ENCODE results near the gene CAT. TPM values are rescaled to one million over a fixed set of nuclear protein-coding genes. Genes with fewer than 3 reads are reported as not detected.
A peak's percentile ranks its signal among the peaks of the same experiment; 100 is the strongest.

CAT gene
- total RNA-seq, 8 experiments from 2014 or later = 12.2 to 59.6 (median 29.7) TPM

GRCh38 chr11:34495239-34495723 lies 56.5 kb downstream of the CAT start:
- Histone ChIP-seq H3K27ac (no peak overlapping the region), H3K4me1 (replicated peaks in 1 of 2) (no peaks in the 10 kb centered on the region), H3K4me3 (no peak overlapping the region)
- no peak for ATAC-seq (replicated peaks in 6 of 8)
- in situ Hi-C loops (cut with MboI; ENCODE audit: low pct_unique_long_range_greater_than_20kb in 2 of 9, low sequenced_read_pairs in 9 of 9, unreplicated experiment in 9 of 9) = loop anchor here in 3 of 9 experiments (10.0 to 25.0 kb wide), 3 partner anchors 130 to 333 kb away; partner anchors contain the start of gene ABTB2 (in 2 of the 3)
- WGBS, 10 experiments = 80 to 94% (median 87%) methylated on average over 5 to 10 of the region's 12 CpGs; no CpG with 5 or more reads in 3 of the 10 experiments

DNA sequence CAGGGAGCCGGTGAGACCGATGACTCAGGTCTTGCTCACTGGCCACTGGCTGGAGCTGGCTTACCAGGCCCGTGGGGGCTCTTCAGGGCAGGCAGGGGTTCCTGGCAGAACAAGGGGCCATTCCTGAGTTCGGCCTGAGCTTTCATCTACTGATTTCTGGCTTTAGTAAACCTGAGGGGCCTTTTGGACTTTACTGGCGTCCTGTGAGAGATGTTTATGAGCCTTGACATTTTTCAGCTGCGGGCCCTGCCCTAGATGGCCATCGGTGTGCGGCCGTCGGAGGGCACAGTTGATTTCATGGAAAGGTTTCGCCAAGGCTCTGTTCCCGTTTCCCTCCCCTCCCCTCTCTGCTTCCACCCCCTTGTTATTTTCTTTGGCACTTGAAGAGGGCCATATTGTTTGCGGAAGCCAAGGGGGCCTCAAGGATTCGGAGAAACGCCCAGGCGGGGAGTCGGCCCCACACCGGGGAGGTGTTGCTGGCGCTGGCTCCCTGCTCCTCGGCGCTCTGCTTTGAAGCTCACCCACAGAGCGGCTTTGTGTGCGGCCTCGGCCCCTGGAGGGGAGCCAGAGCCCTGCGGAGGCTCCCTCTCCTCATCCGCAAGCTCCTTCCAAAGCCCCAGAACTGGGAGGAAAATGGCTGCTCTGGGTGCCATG lies 57.1 kb downstream of the CAT start:
- in situ Hi-C loops (cut with MboI; ENCODE audit: low pct_unique_long_range_greater_than_20kb in 2 of 9, low sequenced_read_pairs in 9 of 9, unreplicated experiment in 9 of 9) = loop anchor here in 3 of 9 experiments (10.0 to 25.0 kb wide), 3 partner anchors 131 to 334 kb away; partner anchors contain the start of gene ABTB2 (in 2 of the 3)
- H3K4me1 ChIP-seq (replicated peaks in 1 of 2) = no peaks in the 10 kb centered on the region
- H3K4me3 ChIP-seq = no peak overlapping the region
- WGBS, 10 experiments = 64 to 97% (median 88%) methylated on average over 3 to 10 of the region's 26 CpGs; no CpG with 5 or more reads in 2 of the 10 experiments
- H3K27ac ChIP-seq = no peak overlapping the region
- no peak for ATAC-seq (replicated peaks in 6 of 8)

GRCh38 chr11:34499719-34500500 lies 61.2 kb downstream of the CAT start:
- ATAC-seq (replicated peaks in 6 of 8) = peak in 1 of 8 experiments; percentile 20
- in situ Hi-C loops (cut with MboI; ENCODE audit: low pct_unique_long_range_greater_than_20kb in 2 of 9, low sequenced_read_pairs in 9 of 9, unreplicated experiment in 9 of 9) = loop anchor here in 3 of 9 experiments (10.0 to 25.0 kb wide), 3 partner anchors 135 to 338 kb away; partner anchors contain the start of gene ABTB2 (in 2 of the 3)
- no peaks in the 10 kb centered on the region for H3K4me1 ChIP-seq (replicated peaks in 1 of 2)
- no peak overlapping the region for H3K27ac ChIP-seq
- 16 to 83% (median 57%) methylated on average over 1 to 3 of the region's 3 CpGs; no CpG with 5 or more reads in 1 of the 10 experiments for WGBS, 10 experiments
- no peak overlapping the region for H3K4me3 ChIP-seq

- Histone ChIP-seq H3K4me3 (no peak overlapping the region), H3K4me1 (replicated peaks in 1 of 2) (no peaks in the 10 kb centered on the region), H3K27ac (no peak overlapping the region)
- in situ Hi-C loops (cut with MboI; ENCODE audit: low pct_unique_long_range_greater_than_20kb in 2 of 9, low sequenced_read_pairs in 9 of 9, unreplicated experiment in 9 of 9) = no loop called here
- WGBS, 10 experiments = 0 to 79% (median 45%) methylated on average over 1 to 4 of the region's 4 CpGs; no CpG with 5 or more reads in 2 of the 10 experiments
- ATAC-seq (replicated peaks in 6 of 8) = peak in 3 of 8 experiments; percentile 65 to 92 (median 85)
These were observed 62.8 kb downstream of the CAT start for GRCh38 chr11:34501500-34501899.

DNA sequence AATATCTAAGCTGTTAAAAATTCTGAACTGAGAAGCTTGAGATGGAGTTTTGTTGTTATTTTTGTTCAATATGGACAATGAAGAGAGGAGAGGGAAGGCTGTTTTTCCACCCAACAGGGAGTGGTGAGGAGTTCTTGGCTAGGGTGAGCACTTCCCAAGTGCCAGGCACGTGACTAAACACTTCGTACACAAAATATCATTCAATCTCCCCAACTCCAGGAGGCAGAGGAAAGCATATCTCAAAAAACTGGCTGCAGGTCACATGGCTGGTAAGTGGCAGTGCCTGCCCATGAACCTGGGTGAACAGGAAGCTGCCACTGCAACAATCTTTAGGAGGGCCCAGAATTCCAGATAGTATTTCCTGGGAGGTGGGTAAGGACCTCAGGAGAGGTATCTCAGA lies 63.2 kb downstream of the CAT start:
- Histone ChIP-seq H3K27ac (no peak overlapping the region), H3K4me1 (replicated peaks in 1 of 2) (no peaks in the 10 kb centered on the region), H3K4me3 (no peak overlapping the region)
- ATAC-seq (replicated peaks in 6 of 8) = peak in 3 of 8 experiments; percentile 17 to 65 (median 63)
- in situ Hi-C loops (cut with MboI; ENCODE audit: low pct_unique_long_range_greater_than_20kb in 2 of 9, low sequenced_read_pairs in 9 of 9, unreplicated experiment in 9 of 9) = no loop called here
- 0 to 100% (median 42%) methylated on average over 1 to 2 of the region's 2 CpGs; no CpG with 5 or more reads in 4 of the 10 experiments for whole genome bisulfite sequencing, 10 experiments

DNA sequence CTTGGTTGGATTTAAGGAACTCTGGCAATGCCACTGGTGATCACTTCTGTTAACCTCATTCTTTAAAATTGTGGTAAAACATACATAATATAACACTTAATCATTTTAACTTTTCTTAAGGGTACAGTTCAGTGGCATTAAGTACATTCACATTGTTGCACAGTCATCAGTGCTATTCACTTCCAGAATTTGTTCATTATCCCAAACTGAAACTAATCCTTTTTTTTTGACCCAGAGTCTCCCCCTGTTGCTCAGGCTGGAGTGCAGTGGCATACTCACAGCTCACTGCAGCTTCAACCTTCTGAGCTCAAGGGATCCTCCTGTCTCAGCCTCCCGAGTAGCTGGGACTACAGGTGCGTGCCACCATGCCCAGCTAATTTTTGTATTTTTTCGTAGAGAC lies 64.2 kb downstream of the CAT start:
- 97 to 100% (median 100%) methylated on average over 1 to 3 of the region's 3 CpGs; no CpG with 5 or more reads in 7 of the 10 experiments for WGBS, 10 experiments
- H3K4me1 ChIP-seq (replicated peaks in 1 of 2) = no peaks in the 10 kb centered on the region
- in situ Hi-C loops (cut with MboI; ENCODE audit: low pct_unique_long_range_greater_than_20kb in 2 of 9, low sequenced_read_pairs in 9 of 9, unreplicated experiment in 9 of 9) = no loop called here
- ATAC-seq (replicated peaks in 6 of 8) = no peak
- H3K27ac ChIP-seq = no peak overlapping the region
- H3K4me3 ChIP-seq = no peak overlapping the region

DNA sequence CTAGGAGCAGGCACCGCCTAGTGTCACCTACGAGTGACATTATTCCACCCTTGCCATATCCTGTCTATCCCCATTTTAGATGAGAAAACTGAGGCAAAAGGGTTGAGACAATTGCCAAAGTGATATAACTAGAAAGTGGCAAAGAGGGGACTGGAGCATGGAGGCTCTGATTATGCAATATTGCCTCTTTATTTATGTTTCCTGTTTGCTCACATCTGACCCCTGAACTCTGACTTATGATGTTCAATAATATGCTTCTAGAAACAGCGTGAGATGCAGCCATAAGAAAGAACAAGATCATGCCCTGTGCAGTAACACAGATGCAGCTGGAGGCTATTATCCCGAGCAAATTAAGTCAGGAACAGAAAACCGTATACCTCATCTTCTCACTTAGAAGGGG lies 67.1 kb downstream of the CAT start:
- Histone ChIP-seq H3K27ac (no peak overlapping the region), H3K4me3 (no peak overlapping the region), H3K4me1 (replicated peaks in 1 of 2) (no peaks in the 10 kb centered on the region)
- no peak for ATAC-seq (replicated peaks in 6 of 8)
- in situ Hi-C loops (cut with MboI; ENCODE audit: low pct_unique_long_range_greater_than_20kb in 2 of 9, low sequenced_read_pairs in 9 of 9, unreplicated experiment in 9 of 9) = no loop called here
- 34 to 100% (median 75%) methylated on average over 1 to 5 of the region's 5 CpGs; no CpG with 5 or more reads in 1 of the 10 experiments for WGBS, 10 experiments

- WGBS, 10 experiments = 83 to 100% (median 93%) methylated on average over 1 to 6 of the region's 6 CpGs; no CpG with 5 or more reads in 5 of the 10 experiments
- Histone ChIP-seq H3K4me3 (no peak overlapping the region), H3K27ac (no peak overlapping the region), H3K4me1 (replicated peaks in 1 of 2) (no peaks in the 10 kb centered on the region)
- ATAC-seq (replicated peaks in 6 of 8) = no peak
- in situ Hi-C loops (cut with MboI; ENCODE audit: low pct_unique_long_range_greater_than_20kb in 2 of 9, low sequenced_read_pairs in 9 of 9, unreplicated experiment in 9 of 9) = no loop called here
These were observed 68.4 kb downstream of the CAT start for GRCh38 chr11:34507156-34507555.

GRCh38 chr11:34507610-34508009 lies 68.9 kb downstream of the CAT start:
- Histone ChIP-seq H3K4me3 (no peak overlapping the region), H3K27ac (no peak overlapping the region), H3K4me1 (replicated peaks in 1 of 2) (no peaks in the 10 kb centered on the region)
- no peak for ATAC-seq (replicated peaks in 6 of 8)
- 43 to 100% (median 83%) methylated on average over 2 to 5 of the region's 5 CpGs for WGBS, 10 experiments
- in situ Hi-C loops (cut with MboI; ENCODE audit: low pct_unique_long_range_greater_than_20kb in 2 of 9, low sequenced_read_pairs in 9 of 9, unreplicated experiment in 9 of 9) = no loop called here

GRCh38 chr11:34508524-34508923 lies 69.8 kb downstream of the CAT start:
- 0 to 83% (median 56%) methylated on average over 1 to 2 of the region's 2 CpGs; no CpG with 5 or more reads in 5 of the 10 experiments for WGBS, 10 experiments
- Histone ChIP-seq H3K4me1 (replicated peaks in 1 of 2) (no peaks in the 10 kb centered on the region), H3K4me3 (no peak overlapping the region), H3K27ac (no peak overlapping the region)
- in situ Hi-C loops (cut with MboI; ENCODE audit: low pct_unique_long_range_greater_than_20kb in 2 of 9, low sequenced_read_pairs in 9 of 9, unreplicated experiment in 9 of 9) = no loop called here
- ATAC-seq (replicated peaks in 6 of 8) = no peak

- in situ Hi-C loops (cut with MboI; ENCODE audit: low pct_unique_long_range_greater_than_20kb in 2 of 9, low sequenced_read_pairs in 9 of 9, unreplicated experiment in 9 of 9) = no loop called here
- no peaks in the 10 kb centered on the region for H3K4me1 ChIP-seq (replicated peaks in 1 of 2)
- no peak overlapping the region for H3K27ac ChIP-seq
- 0 to 50% (median 40%) methylated on average over 1 to 3 of the region's 5 CpGs; no CpG with 5 or more reads in 1 of the 10 experiments for WGBS, 10 experiments
- no peak overlapping the region for H3K4me3 ChIP-seq
- ATAC-seq (replicated peaks in 6 of 8) = no peak
These were observed 70.7 kb downstream of the CAT start for GRCh38 chr11:34509336-34509876.

GRCh38 chr11:34510218-34510617 lies 71.5 kb downstream of the CAT start:
- H3K4me1 ChIP-seq (replicated peaks in 1 of 2) = no peaks in the 10 kb centered on the region
- H3K4me3 ChIP-seq = no peak overlapping the region
- ATAC-seq (replicated peaks in 6 of 8) = no peak
- in situ Hi-C loops (cut with MboI; ENCODE audit: low pct_unique_long_range_greater_than_20kb in 2 of 9, low sequenced_read_pairs in 9 of 9, unreplicated experiment in 9 of 9) = no loop called here
- no peak overlapping the region for H3K27ac ChIP-seq

- H3K27ac ChIP-seq = no peak overlapping the region
- in situ Hi-C loops (cut with MboI; ENCODE audit: low pct_unique_long_range_greater_than_20kb in 2 of 9, low sequenced_read_pairs in 9 of 9, unreplicated experiment in 9 of 9) = no loop called here
- no peaks in the 10 kb centered on the region for H3K4me1 ChIP-seq (replicated peaks in 1 of 2)
- WGBS, 10 experiments = 60 to 100% (median 100%) methylated on average over 1 to 2 of the region's 2 CpGs; no CpG with 5 or more reads in 3 of the 10 experiments
- H3K4me3 ChIP-seq = no peak overlapping the region
- ATAC-seq (replicated peaks in 6 of 8) = no peak
These were observed 71.9 kb downstream of the CAT start for GRCh38 chr11:34510673-34511072.

Data from motor neuron (in vitro differentiated cells).